CD4-positive, alpha-beta memory T cell (primary cell): Measurements from ENCODE around the gene GPC5. TPM values are rescaled to one million over a fixed set of nuclear protein-coding genes. Genes with fewer than 3 reads are reported as not detected.

Source experiments
- CTCF ChIA-PET: fragments of 350-600 bp; sonication (Branson Sonifier 250); formaldehyde crosslinking; loops from one replicate; lab custom pipeline; 2021; ENCODE audit warnings: inconsistent platforms; ENCODE audit not compliant: partially characterized antibody; lab: Charles Lee
- POLR2A ChIA-PET: fragments of 350-600 bp; sonication (Branson Sonifier 250); formaldehyde crosslinking; loops from one replicate; lab custom pipeline; 2021; ENCODE audit not compliant: partially characterized antibody; lab: Charles Lee
- DNase-seq, 5 donors: peaks; one replicate each; pipeline versions ENCODE4 v3.0.0 to v3.0.0-alpha.2; 2020 to 2022; ENCODE audit warnings: mixed read lengths in 1 of 5
- H3K27ac ChIP-seq: one replicate; pipeline ENCODE4 v1.7.0; 2013; ENCODE audit warnings: low read depth, low read length
- H3K27me3 ChIP-seq: 2 replicates; pipeline ENCODE4 v1.7.0; 2013; ENCODE audit warnings: mild to moderate bottlenecking, low read length, moderate library complexity; ENCODE audit not compliant: insufficient read depth
- H3K36me3 ChIP-seq: 2 replicates; pipeline ENCODE4 v1.7.0; 2013; ENCODE audit warnings: mild to moderate bottlenecking, low read length, moderate library complexity; ENCODE audit not compliant: insufficient read depth
- H3K4me1 ChIP-seq: 2 replicates; pipeline ENCODE4 v1.7.0; 2013; ENCODE audit warnings: mild to moderate bottlenecking, low read length, moderate library complexity; ENCODE audit not compliant: insufficient read depth
- H3K4me3 ChIP-seq, 2 donors: one replicate each; pipeline ENCODE4 v1.7.0; 2013; ENCODE audit warnings: low read length in 2 of 2, mild to moderate bottlenecking in 1 of 2
- H3K9me3 ChIP-seq, 2 donors: one replicate each; pipeline ENCODE4 v1.7.0; 2013; ENCODE audit warnings: low read length in 2 of 2, control low read depth in 1 of 2; ENCODE audit not compliant: control insufficient read depth in 1 of 2
- H3K27ac Mint-ChIP-seq, 7 donors: one replicate each; pipeline ENCODE4 v1.8.0; 2020 to 2021; ENCODE audit warnings: mixed read lengths in 7 of 7, mild to moderate bottlenecking in 6 of 7, inconsistent platforms in 3 of 7, moderate library complexity in 3 of 7
- H3K27me3 Mint-ChIP-seq, 2 donors: one replicate each; pipeline ENCODE4 v1.8.0; 2020 to 2021; ENCODE audit warnings: mixed read lengths in 2 of 2
- H3K36me3 Mint-ChIP-seq, 2 donors: one replicate each; pipeline ENCODE4 v1.8.0; 2020 to 2021; ENCODE audit warnings: mixed read lengths in 2 of 2, inconsistent platforms in 1 of 2, mild to moderate bottlenecking in 1 of 2
- H3K4me1 Mint-ChIP-seq, 4 donors: one replicate each; pipeline ENCODE4 v1.8.0; 2020 to 2021; ENCODE audit warnings: mixed read lengths in 4 of 4, mild to moderate bottlenecking in 1 of 4
- H3K4me3 Mint-ChIP-seq, 8 donors: one replicate each; pipeline ENCODE4 v1.8.0; 2020 to 2021; ENCODE audit warnings: mixed read lengths in 8 of 8, mild to moderate bottlenecking in 7 of 8, moderate library complexity in 6 of 8, inconsistent platforms in 3 of 8
- H3K9me3 Mint-ChIP-seq, 8 donors: one replicate each; pipeline ENCODE4 v1.8.0; 2020 to 2021; ENCODE audit warnings: mixed read lengths in 8 of 8, mild to moderate bottlenecking in 5 of 8, inconsistent platforms in 3 of 8, moderate library complexity in 1 of 8
- intact Hi-C: fragments of 100-400 bp; cut with micrococcal nuclease; formaldehyde crosslinking; loops from one replicate; pipeline ENCODE4 v1.15.1; 2023
- polyA plus RNA-seq, 2 donors: library from polyadenylated mRNA; unstranded; fragments of 300-500 nt; fragmentation: Illumina TruSeq; gene quantifications; one replicate each; pipeline ENCODE4 v1.2.3, GENCODE V29; 2021
- total RNA-seq, 2 experiments: library from RNA; stranded (reverse); gene quantifications; one replicate each; pipeline ENCODE4 v1.2.3, GENCODE V29; 2021

GPC5 gene
- total and polyA plus RNA-seq, 4 experiments from 2014 or later, result 0.14 TPM; not detected in 3

- H3K27me3 Mint-ChIP-seq, result peaks cover 32 to 34% of the 10 kb centered on the region in 2 donors
- no peaks in the 10 kb centered on the region for H3K4me1 Mint-ChIP-seq
- H3K4me3 Mint-ChIP-seq, result no peak overlapping the region
- ChIA-PET POLR2A (no interaction called here), CTCF (no interaction called here)
- H3K36me3 Mint-ChIP-seq, result no peaks in the 10 kb centered on the region
- intact Hi-C loops, result no loop called here
- H3K27ac Mint-ChIP-seq, result no peak overlapping the region
- H3K9me3 ChIP-seq, result no peaks in the 10 kb centered on the region
- peaks cover 0 to 2% (median 0%) of the 10 kb centered on the region in 8 donors for H3K9me3 Mint-ChIP-seq
- H3K27me3 ChIP-seq, result peaks cover 5% of the 10 kb centered on the region
- DNase-seq, result no peak
- H3K36me3 ChIP-seq, result no peaks in the 10 kb centered on the region
- no peak overlapping the region for H3K4me3 ChIP-seq
- H3K27ac ChIP-seq, result no peak overlapping the region
- H3K4me1 ChIP-seq, result no peaks in the 10 kb centered on the region
These were observed 9.2 kb upstream of the GPC5 start for GRCh38 chr13:91389186-91389585.

GRCh38 chr13:91397595-91397994 is 826 bp upstream of the GPC5 start:
- Histone ChIP-seq H3K4me1 (peaks cover 17% of the 10 kb centered on the region), H3K4me3 (no peak overlapping the region), H3K9me3 (no peaks in the 10 kb centered on the region), H3K27me3 (peaks cover 12% of the 10 kb centered on the region), H3K36me3 (no peaks in the 10 kb centered on the region), H3K27ac (no peak overlapping the region)
- no peaks in the 10 kb centered on the region for H3K9me3 Mint-ChIP-seq
- CTCF ChIA-PET, result no interaction called here
- peaks cover 7 to 17% (median 14%) of the 10 kb centered on the region in 4 donors for H3K4me1 Mint-ChIP-seq
- POLR2A ChIA-PET, result no interaction called here
- H3K4me3 Mint-ChIP-seq, result no peak overlapping the region
- no peak for DNase-seq
- no peaks in the 10 kb centered on the region for H3K36me3 Mint-ChIP-seq
- intact Hi-C loops, result no loop called here
- H3K27me3 Mint-ChIP-seq, result peaks cover 18 to 25% of the 10 kb centered on the region in 2 donors
- H3K27ac Mint-ChIP-seq, result no peak overlapping the region

- Histone ChIP-seq H3K9me3 (no peaks in the 10 kb centered on the region), H3K36me3 (no peaks in the 10 kb centered on the region), H3K27me3 (peaks cover 12% of the 10 kb centered on the region), H3K27ac (no peak overlapping the region), H3K4me3 (peak overlapping the region in 1 of 2 donors; percentile 46), H3K4me1 (peaks cover 17% of the 10 kb centered on the region)
- no peaks in the 10 kb centered on the region for H3K9me3 Mint-ChIP-seq
- CTCF ChIA-PET, result interaction anchor here (1.0 to 1.1 kb wide), 3 partner anchors 12 to 50 kb away, joined by 3 to 4 read pairs (median 4); no protein-coding TSS in a partner anchor
- DNase-seq, result peak in 2 of 5 donors; percentile 2 to 17
- peaks cover 17 to 20% of the 10 kb centered on the region in 2 donors for H3K27me3 Mint-ChIP-seq
- no peaks in the 10 kb centered on the region for H3K36me3 Mint-ChIP-seq
- POLR2A ChIA-PET, result no interaction called here
- intact Hi-C loops, result loop anchor here (2.0 kb wide), 1 partner anchor 87 kb away; no protein-coding TSS in a partner anchor
- H3K4me1 Mint-ChIP-seq, result peaks cover 7 to 17% (median 14%) of the 10 kb centered on the region in 4 donors
- H3K4me3 Mint-ChIP-seq, result peak overlapping the region; percentile 66 to 89 (median 74)
- H3K27ac Mint-ChIP-seq, result peak overlapping the region in 1 of 7 donors; percentile 4
These were observed 1.0 kb downstream of the GPC5 start for GRCh38 chr13:91399189-91400062.

GRCh38 chr13:91400063-91400399 is 1.6 kb downstream of the GPC5 start:
- Histone ChIP-seq H3K4me3 (no peak overlapping the region), H3K27ac (no peak overlapping the region), H3K4me1 (peaks cover 17% of the 10 kb centered on the region), H3K36me3 (no peaks in the 10 kb centered on the region), H3K9me3 (no peaks in the 10 kb centered on the region), H3K27me3 (peaks cover 8% of the 10 kb centered on the region)
- Mint-ChIP-seq H3K4me3 (peak overlapping the region; percentile 63 to 89 (median 70)), H3K36me3 (no peaks in the 10 kb centered on the region), H3K27me3 (peaks cover 11 to 15% of the 10 kb centered on the region in 2 donors), H3K27ac (peak overlapping the region in 1 of 7 donors; percentile 4), H3K9me3 (no peaks in the 10 kb centered on the region), H3K4me1 (peaks cover 7 to 17% (median 14%) of the 10 kb centered on the region in 4 donors)
- POLR2A ChIA-PET, result no interaction called here
- intact Hi-C loops, result no loop called here
- CTCF ChIA-PET, result no interaction called here
- DNase-seq, result no peak

GRCh38 chr13:91400671-91401070 is 2.2 kb downstream of the GPC5 start:
- POLR2A ChIA-PET, result no interaction called here
- H3K4me3 Mint-ChIP-seq, result peak overlapping the region in 2 of 8 donors; percentile 28 to 32
- no peak for DNase-seq

GRCh38 chr13:91401920-91402319 is 3.5 kb downstream of the GPC5 start:
- no peak for DNase-seq
- Histone ChIP-seq H3K36me3 (no peaks in the 10 kb centered on the region), H3K27me3 (no peaks in the 10 kb centered on the region), H3K4me3 (no peak overlapping the region), H3K4me1 (peaks cover 17% of the 10 kb centered on the region), H3K9me3 (no peaks in the 10 kb centered on the region), H3K27ac (no peak overlapping the region)
- Mint-ChIP-seq H3K27me3 (peaks cover 6 to 10% of the 10 kb centered on the region in 2 donors), H3K36me3 (no peaks in the 10 kb centered on the region), H3K9me3 (peaks cover 0 to 2% (median 0%) of the 10 kb centered on the region in 8 donors), H3K27ac (no peak overlapping the region), H3K4me3 (no peak overlapping the region), H3K4me1 (peaks cover 9 to 17% (median 14%) of the 10 kb centered on the region in 4 donors)
- intact Hi-C loops, result no loop called here
- CTCF ChIA-PET, result no interaction called here
- POLR2A ChIA-PET, result no interaction called here

More at GRCh38 chr13:91400671-91401070, 2.2 kb downstream of the GPC5 start:
- Histone ChIP-seq H3K4me3 (no peak overlapping the region), H3K9me3 (no peaks in the 10 kb centered on the region), H3K27ac (no peak overlapping the region), H3K36me3 (no peaks in the 10 kb centered on the region), H3K4me1 (peaks cover 17% of the 10 kb centered on the region), H3K27me3 (peaks cover 4% of the 10 kb centered on the region)
- H3K27me3 Mint-ChIP-seq, result peaks cover 9 to 13% of the 10 kb centered on the region in 2 donors
- no peak overlapping the region for H3K27ac Mint-ChIP-seq
- no peaks in the 10 kb centered on the region for H3K9me3 Mint-ChIP-seq
- H3K36me3 Mint-ChIP-seq, result no peaks in the 10 kb centered on the region
- H3K4me1 Mint-ChIP-seq, result peaks cover 7 to 17% (median 14%) of the 10 kb centered on the region in 4 donors
- CTCF ChIA-PET, result no interaction called here
- intact Hi-C loops, result no loop called here

GRCh38 chr13:91405240-91405639 is 6.8 kb downstream of the GPC5 start:
- H3K4me3 Mint-ChIP-seq, result no peak overlapping the region
- H3K4me1 ChIP-seq, result no peaks in the 10 kb centered on the region
- ChIA-PET POLR2A (no interaction called here), CTCF (interaction anchor here (1.2 to 2.9 kb wide), 5 partner anchors 23 to 92 kb away, joined by 3 to 10 read pairs (median 4); no protein-coding TSS in a partner anchor)
- H3K4me1 Mint-ChIP-seq, result peaks cover 0 to 3% (median under 1%) of the 10 kb centered on the region in 4 donors
- H3K4me3 ChIP-seq, result no peak overlapping the region
- no peaks in the 10 kb centered on the region for H3K36me3 ChIP-seq
- no peaks in the 10 kb centered on the region for H3K9me3 ChIP-seq
- H3K27ac ChIP-seq, result no peak overlapping the region
- no peak overlapping the region for H3K27ac Mint-ChIP-seq
- H3K27me3 ChIP-seq, result no peaks in the 10 kb centered on the region
- peaks cover 0 to 2% (median 0%) of the 10 kb centered on the region in 8 donors for H3K9me3 Mint-ChIP-seq
- intact Hi-C loops, result no loop called here
- H3K27me3 Mint-ChIP-seq, result peaks cover 6 to 11% of the 10 kb centered on the region in 2 donors
- no peak for DNase-seq
- no peaks in the 10 kb centered on the region for H3K36me3 Mint-ChIP-seq
